ENCODE measurements around the gene PELI1.
A peak's percentile ranks its signal among the peaks of the same experiment; 100 is the strongest.

The PELI1 gene

GRCh38 chr2:64153811-64154210 is 9.6 kb upstream of the PELI1 start:
- TF ChIP-seq CTCF (conservative IDR thresholded peaks at IDR 0.05; ENCODE audit: low read depth, low read length): no peak
- H3K4me3 ChIP-seq (ENCODE audit: low read depth, low read length): no peak overlapping the region
- DNase-seq (ENCODE audit: low read depth): no peak

GRCh38 chr2:64151476-64151875 is 7.3 kb upstream of the PELI1 start:
- no peak for TF ChIP-seq CTCF (conservative IDR thresholded peaks at IDR 0.05; ENCODE audit: low read depth, low read length)
- no peak overlapping the region for H3K4me3 ChIP-seq (ENCODE audit: low read depth, low read length)
- DNase-seq (ENCODE audit: low read depth): no peak

- H3K4me3 ChIP-seq (ENCODE audit: low read depth, low read length): no peak overlapping the region
- no peak for TF ChIP-seq CTCF (conservative IDR thresholded peaks at IDR 0.05; ENCODE audit: low read depth, low read length)
- no peak for DNase-seq (ENCODE audit: low read depth)
These were observed 1.5 kb upstream of the PELI1 start for GRCh38 chr2:64145714-64146113.

- no peak overlapping the region for H3K4me3 ChIP-seq (ENCODE audit: low read depth, low read length)
- no peak for TF ChIP-seq CTCF (conservative IDR thresholded peaks at IDR 0.05; ENCODE audit: low read depth, low read length)
- DNase-seq (ENCODE audit: low read depth): no peak
These were observed 899 bp upstream of the PELI1 start for GRCh38 chr2:64145119-64145518.

- peak; percentile 52 for DNase-seq (ENCODE audit: low read depth)
- H3K4me3 ChIP-seq (ENCODE audit: low read depth, low read length): peak overlapping the region; percentile 91
- TF ChIP-seq CTCF (conservative IDR thresholded peaks at IDR 0.05; ENCODE audit: low read depth, low read length): no peak
These were observed 807 bp downstream of the PELI1 start for GRCh38 chr2:64143169-64144056.

GRCh38 chr2:64142741-64143168 is 1.5 kb downstream of the PELI1 start:
- no peak for TF ChIP-seq CTCF (conservative IDR thresholded peaks at IDR 0.05; ENCODE audit: low read depth, low read length)
- peak overlapping the region; percentile 91 for H3K4me3 ChIP-seq (ENCODE audit: low read depth, low read length)
- peak; percentile 21 for DNase-seq (ENCODE audit: low read depth)

Measured in choroid plexus epithelial cell (primary cell).